Frontal cortex (tissue), 4 donors: ENCODE data around the gene RTP1. TPM values are rescaled to one million over a fixed set of nuclear protein-coding genes. Genes with fewer than 3 reads are reported as not detected.
"Not testable (repeated sequence)": the region's sequence is repeated elsewhere in the genome, so short reads cannot be mapped to it uniquely, and the experiment has no call there.

Experiments
- DNase-seq, 2 donors: peaks; one replicate each; pipeline ENCODE4 v3.0.0; 2012; ENCODE audit warnings: low spot score in 2 of 2
- FAIRE-seq: peaks from 2 replicates; lab custom pipeline; 2012; peaks lifted over from hg19 to GRCh38; lab: Jason Lieb, UNC
- total RNA-seq: library from RNA; depleted of rRNA; stranded (reverse); fragments of >200 nt; gene quantifications from one replicate; pipeline ENCODE4 v1.2.3, GENCODE V29; 2014
- donor health status: control.
- donor health status: control.
- donor health status: control.

RTP1 gene, protein sequence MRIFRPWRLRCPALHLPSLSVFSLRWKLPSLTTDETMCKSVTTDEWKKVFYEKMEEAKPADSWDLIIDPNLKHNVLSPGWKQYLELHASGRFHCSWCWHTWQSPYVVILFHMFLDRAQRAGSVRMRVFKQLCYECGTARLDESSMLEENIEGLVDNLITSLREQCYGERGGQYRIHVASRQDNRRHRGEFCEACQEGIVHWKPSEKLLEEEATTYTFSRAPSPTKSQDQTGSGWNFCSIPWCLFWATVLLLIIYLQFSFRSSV
- total RNA-seq: 0.41 TPM

DNA sequence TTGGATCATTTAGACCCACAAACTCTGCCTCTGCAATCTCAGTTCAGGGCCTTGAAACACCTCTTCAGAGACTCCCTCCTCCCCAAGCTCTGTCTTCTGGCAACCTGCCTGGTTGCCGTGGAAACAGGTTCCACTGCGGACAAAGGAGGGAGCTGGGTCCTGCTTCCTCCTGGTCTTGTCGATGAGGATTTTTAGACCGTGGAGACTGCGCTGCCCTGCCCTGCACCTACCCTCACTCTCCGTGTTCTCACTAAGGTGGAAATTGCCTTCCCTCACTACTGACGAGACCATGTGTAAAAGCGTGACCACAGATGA is at the start of gene RTP1:
Gene RTP1 (plus strand): TSS at position 152 of the 315 bp plus-strand sequence. CDS start 30 bp downstream, at position 182.
- DNase-seq (peak in 1 of 2 donors; percentile 38), FAIRE-seq (no peak)

DNA sequence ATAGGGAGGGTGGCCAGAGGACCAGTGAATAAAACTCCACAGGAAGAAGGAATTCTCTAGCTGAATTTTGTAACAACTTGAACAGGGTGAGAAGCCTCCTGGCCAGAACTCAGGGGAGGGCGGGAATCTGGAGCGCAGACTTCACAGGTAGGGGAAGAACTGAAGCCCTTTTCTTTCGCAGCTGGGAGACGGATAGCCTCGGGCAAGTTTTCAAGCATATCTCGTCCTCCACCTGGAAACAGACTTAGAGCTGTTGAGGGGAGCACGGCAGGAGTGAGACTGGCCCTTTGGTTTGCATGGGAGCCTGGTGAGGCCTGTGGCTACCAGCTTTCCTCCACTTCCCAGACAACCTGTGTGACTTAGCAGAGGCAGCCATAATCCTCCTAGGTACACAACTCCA is 47.1 kb upstream of the RTP1 start:
- FAIRE-seq (no peak), DNase-seq (no peak)

DNA sequence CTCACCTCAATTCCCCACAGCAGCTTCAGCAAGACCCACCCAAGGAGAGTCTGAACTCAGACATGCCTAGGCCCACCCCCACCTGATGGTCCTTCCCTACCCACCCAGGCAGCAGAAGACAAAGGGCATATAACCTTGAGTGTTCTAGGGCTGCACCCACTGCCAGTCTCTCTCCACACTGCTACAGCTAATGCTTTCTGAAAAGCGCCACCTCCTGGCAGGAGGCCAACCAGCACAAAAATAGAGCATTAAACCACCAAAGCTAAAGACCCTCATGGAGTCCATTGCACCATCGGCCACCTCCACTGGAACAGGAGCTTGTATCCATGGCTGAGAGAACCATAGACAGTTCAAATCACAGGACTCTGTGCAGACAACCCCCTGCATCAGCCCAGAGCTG is 46.7 kb upstream of the RTP1 start:
- DNase-seq (no peak), FAIRE-seq (no peak)

DNA sequence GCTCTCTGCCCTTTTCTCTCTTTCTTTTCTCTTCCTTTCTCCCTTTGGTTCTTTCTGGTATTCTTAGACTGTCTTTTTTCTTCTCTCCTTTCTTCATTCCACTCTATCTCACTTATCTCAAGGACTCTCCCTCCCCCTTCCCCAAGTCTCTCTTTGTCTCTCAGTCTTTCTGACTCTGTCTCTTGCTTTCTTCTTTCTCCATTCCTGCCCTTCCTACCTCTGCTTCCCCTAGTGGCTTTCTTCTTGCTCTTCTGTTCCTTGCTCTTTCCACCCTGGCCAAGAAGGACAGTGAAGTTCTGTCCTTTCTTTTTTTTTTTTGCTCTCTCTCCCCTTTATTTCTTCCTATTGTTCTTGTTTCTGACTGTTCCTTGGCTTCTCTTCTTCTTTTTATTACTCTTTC is 35.7 kb upstream of the RTP1 start:
- DNase-seq (no peak), FAIRE-seq (no peak)

- no peak for DNase-seq
- FAIRE-seq: no peak
Observed at GRCh38 chr3:187162265-187162953, 34.9 kb upstream of the RTP1 start.

- DNase-seq: no peak
Observed at GRCh38 chr3:187165144-187165543, 32.1 kb upstream of the RTP1 start.

DNA sequence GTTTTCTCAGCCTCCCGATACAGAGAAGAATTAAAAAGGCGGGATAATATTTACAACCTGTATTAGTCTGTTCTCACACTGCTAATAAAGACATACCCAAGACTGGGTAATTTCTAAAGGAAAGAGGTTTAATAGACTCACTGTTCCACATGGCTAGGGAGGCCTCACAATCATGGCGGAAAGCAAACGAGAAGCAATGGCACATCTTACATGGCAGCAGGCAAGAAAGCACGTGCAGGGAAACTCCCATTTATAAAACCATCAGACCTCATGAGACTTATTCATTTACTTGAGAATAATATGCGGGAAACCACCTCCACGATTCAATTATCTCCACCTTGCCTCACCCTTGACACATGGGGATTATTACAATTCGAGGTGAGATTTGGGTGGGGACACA is 30.5 kb upstream of the RTP1 start:
- DNase-seq: no peak
- FAIRE-seq: no peak

More at GRCh38 chr3:187165144-187165543, 32.1 kb upstream of the RTP1 start:
- FAIRE-seq: peak; percentile 10

- FAIRE-seq: no peak
- DNase-seq: no peak
Observed at GRCh38 chr3:187167777-187168176, 29.5 kb upstream of the RTP1 start.

- DNase-seq: no peak
Observed at GRCh38 chr3:187169231-187169960, 27.9 kb upstream of the RTP1 start.

DNA sequence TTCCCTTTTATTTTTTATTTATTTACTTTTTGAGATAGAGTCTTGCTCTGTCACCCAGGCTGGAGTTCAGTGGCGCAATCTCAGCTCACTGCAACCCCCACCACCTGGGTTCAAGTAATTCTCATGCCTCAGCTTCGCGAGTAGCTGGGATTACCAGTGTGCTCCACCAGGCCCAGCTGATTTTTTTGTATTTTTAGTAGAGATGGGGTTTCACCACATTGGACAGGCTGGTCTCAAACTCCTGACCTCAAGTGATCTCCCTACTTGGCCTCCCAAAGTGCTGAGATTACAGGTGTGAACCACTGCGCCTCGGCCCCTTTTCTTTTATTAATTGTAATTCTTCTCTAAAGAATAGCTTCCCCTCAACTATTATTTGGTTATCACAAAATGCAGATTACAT is 26.4 kb upstream of the RTP1 start:
- not testable (repeated sequence) for DNase-seq, FAIRE-seq

More at GRCh38 chr3:187169231-187169960, 27.9 kb upstream of the RTP1 start:
- no peak for FAIRE-seq

DNA sequence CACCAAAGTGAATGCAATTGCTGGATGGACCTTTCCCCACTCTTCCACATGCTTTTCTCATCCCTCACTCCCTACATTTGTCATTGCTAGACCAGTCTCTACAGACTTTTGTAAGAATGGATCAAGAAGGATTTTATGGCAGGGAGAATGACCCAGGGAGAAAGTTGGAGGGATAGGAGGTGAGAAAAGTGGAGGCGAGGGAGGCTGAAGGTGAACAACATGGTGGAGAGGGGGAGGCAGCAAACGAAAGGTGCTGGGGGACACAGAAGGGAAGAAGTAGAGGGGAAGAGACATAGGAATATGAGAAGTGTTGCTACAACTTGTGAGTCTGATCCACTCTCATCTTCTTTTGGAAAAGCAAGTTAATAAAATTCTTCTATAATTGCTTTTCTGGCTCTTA is 24.4 kb upstream of the RTP1 start:
- FAIRE-seq: no peak
- DNase-seq: no peak

GRCh38 chr3:187181454-187182170 is 15.7 kb upstream of the RTP1 start:
- no peak for FAIRE-seq
- no peak for DNase-seq

GRCh38 chr3:187183210-187183862 is 13.9 kb upstream of the RTP1 start:
- DNase-seq (no peak), FAIRE-seq (no peak)

GRCh38 chr3:187183903-187184302 is 13.4 kb upstream of the RTP1 start:
- no peak for FAIRE-seq

DNA sequence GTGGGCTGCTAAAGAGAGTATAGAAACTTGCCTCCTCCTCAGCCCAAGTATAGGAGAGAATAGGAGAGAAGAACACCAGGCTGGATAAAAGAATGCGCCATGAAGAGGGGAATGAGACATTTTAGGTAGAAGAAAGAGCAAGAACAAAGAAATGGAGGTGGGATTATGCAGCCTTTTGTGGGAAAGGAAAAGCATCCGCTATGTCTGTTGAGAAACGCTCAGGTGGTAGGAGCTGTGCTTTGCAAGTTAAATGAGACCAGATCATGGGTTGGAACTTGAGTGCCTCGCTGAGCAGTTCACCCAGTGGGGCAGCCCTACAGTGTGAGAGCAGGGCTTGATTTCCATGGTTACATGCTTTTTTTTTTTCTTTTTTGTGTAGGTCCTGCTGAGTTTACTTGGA is 11.5 kb upstream of the RTP1 start:
- FAIRE-seq (no peak), DNase-seq (no peak)

More at GRCh38 chr3:187183903-187184302, 13.4 kb upstream of the RTP1 start:
- no peak for DNase-seq

GRCh38 chr3:187186375-187186774 is 10.9 kb upstream of the RTP1 start:
- no peak for DNase-seq
- FAIRE-seq: no peak

DNA sequence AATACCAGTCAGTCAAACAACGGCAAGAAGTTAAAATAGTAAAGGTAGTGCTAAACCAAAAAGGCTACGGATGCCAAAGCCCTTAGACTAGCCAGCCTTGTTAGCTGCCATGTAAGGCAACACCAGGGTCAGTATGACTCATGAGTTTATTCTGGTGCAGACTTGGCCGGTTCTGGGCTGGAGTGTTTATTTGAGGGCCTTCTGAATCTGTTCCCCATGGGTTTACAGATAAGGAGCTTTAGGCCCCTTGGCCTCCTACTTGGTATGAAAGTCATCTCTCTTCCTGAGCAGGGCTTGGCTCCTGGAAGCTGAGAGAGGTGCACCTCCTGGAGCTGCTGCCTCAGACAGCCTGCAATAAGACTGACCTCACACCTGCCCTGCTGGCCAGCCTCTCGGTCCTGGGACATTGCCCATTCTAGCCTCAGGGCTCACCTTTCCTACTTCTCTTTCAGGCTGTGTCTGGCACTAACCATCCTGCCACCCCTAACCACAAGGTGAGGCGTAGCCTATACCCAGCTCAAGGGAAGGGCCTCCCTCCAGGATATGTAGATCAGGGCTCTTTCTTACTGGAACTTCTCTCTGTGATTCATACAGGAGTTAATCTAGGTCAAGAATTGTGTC is 10.4 kb upstream of the RTP1 start:
- FAIRE-seq: no peak

DNA sequence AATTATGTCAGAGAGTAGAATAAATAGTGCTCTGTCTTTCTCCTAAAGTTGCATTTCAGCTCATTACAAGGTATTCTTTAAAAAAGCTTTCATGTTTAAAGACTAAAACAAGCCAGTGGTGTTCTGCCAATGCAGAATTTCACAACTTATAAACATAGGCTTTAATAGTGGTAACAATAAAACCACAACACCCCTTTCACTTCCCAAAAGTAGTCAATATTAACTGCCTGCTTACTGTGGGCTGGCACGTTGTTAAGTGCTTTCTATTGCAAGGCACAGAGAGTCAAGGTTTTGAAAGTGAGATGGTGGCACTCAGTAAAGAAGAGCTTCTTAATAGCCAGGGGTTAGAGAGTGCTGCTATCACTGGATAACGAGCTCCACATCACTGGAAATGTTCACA is 8.4 kb upstream of the RTP1 start:
- DNase-seq: no peak
- no peak for FAIRE-seq

More for the DNA sequence above, 10.4 kb upstream of the RTP1 start:
- no peak for DNase-seq

DNA sequence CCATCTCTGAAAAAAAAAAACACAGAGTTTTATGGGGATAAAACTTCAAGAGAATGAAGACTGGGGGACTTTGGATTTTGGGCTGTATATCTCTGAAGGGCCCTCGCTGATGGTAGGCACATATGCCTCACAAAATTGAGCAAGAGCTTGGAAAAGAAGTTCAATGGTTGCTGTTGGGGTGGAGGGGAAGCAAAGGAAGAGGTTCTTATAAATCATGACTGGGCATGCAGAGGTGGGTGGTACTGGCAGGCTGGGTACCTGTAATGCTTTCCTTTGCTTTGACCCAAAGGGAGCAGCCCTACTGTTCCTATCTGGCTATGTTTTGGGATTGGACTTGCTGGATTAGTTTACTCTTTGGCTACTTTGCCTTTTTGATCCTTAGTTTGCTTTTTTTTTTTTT is 6.0 kb upstream of the RTP1 start:
- DNase-seq (no peak), FAIRE-seq (no peak)
